Limb (tissue), 2 donors: ENCODE results near the gene XG.
"Not testable (repeated sequence)": the region's sequence is repeated elsewhere in the genome, so short reads cannot be mapped to it uniquely, and the experiment has no call there.

Experiments
- DNase-seq, 2 donors: peaks; one replicate each; pipeline ENCODE4 v3.0.0-alpha.2; 2016; ENCODE audit errors: extremely low spot score in 2 of 2

Gene XG

GRCh38 chrX:2780472-2781225 lies 28.8 kb downstream of the XG start:
- DNase-seq = not testable (repeated sequence)

- no peak for DNase-seq
Measured at GRCh38 chrX:2781226-2781571, 29.4 kb downstream of the XG start.

GRCh38 chrX:2781698-2782097 lies 29.9 kb downstream of the XG start:
- no peak for DNase-seq

GRCh38 chrX:2782171-2782570 lies 30.3 kb downstream of the XG start:
- no peak for DNase-seq

- no peak for DNase-seq
Measured at GRCh38 chrX:2782778-2783177, 30.9 kb downstream of the XG start.

GRCh38 chrX:2784026-2784425 lies 32.2 kb downstream of the XG start:
- no peak for DNase-seq

GRCh38 chrX:2785538-2785937 lies 33.7 kb downstream of the XG start:
- no peak for DNase-seq

- DNase-seq = no peak
Measured at GRCh38 chrX:2788980-2789379, 37.1 kb downstream of the XG start.

- DNase-seq = no peak
Measured at GRCh38 chrX:2789569-2789968, 37.7 kb downstream of the XG start.

GRCh38 chrX:2793752-2794151 lies 41.9 kb downstream of the XG start:
- no peak for DNase-seq

GRCh38 chrX:2794336-2794735 lies 42.5 kb downstream of the XG start:
- no peak for DNase-seq

GRCh38 chrX:2796808-2797207 lies 45.0 kb downstream of the XG start:
- not testable (repeated sequence) for DNase-seq

- no peak for DNase-seq
Measured at GRCh38 chrX:2799369-2799768, 47.5 kb downstream of the XG start.

GRCh38 chrX:2799980-2800379 lies 48.1 kb downstream of the XG start:
- DNase-seq = not testable (repeated sequence)

- DNase-seq = no peak
Measured at GRCh38 chrX:2801223-2801622, 49.4 kb downstream of the XG start.

GRCh38 chrX:2802376-2803090 lies 50.7 kb downstream of the XG start:
- not testable (repeated sequence) for DNase-seq

GRCh38 chrX:2803486-2803885 lies 51.6 kb downstream of the XG start:
- DNase-seq = not testable (repeated sequence)

GRCh38 chrX:2804106-2804843 lies 52.4 kb downstream of the XG start:
- not testable (repeated sequence) for DNase-seq

- DNase-seq = peak in 1 of 2 donors; percentile 35
Measured at GRCh38 chrX:2804858-2805257, 53.0 kb downstream of the XG start.

- DNase-seq = no peak
Measured at GRCh38 chrX:2811271-2811670, 59.4 kb downstream of the XG start.

GRCh38 chrX:2812161-2812907 lies 60.5 kb downstream of the XG start:
- DNase-seq = peak; percentile 8 to 45

GRCh38 chrX:2817036-2817435 lies 65.2 kb downstream of the XG start:
- no peak for DNase-seq
